Skeletal muscle cell (primary cell): Measurements from ENCODE around the gene CISD3.

Experiments used
- DNase-seq: peaks from one replicate; pipeline ENCODE4 v3.0.0-alpha.2; 2010; ENCODE audit warnings: low read depth
- H3K4me3 ChIP-seq: 2 replicates; pipeline ENCODE4 v1.5.1; 2011; ENCODE audit warnings: low read depth, mild to moderate bottlenecking, control low read depth, low read length, moderate library complexity

CISD3 gene

DNA sequence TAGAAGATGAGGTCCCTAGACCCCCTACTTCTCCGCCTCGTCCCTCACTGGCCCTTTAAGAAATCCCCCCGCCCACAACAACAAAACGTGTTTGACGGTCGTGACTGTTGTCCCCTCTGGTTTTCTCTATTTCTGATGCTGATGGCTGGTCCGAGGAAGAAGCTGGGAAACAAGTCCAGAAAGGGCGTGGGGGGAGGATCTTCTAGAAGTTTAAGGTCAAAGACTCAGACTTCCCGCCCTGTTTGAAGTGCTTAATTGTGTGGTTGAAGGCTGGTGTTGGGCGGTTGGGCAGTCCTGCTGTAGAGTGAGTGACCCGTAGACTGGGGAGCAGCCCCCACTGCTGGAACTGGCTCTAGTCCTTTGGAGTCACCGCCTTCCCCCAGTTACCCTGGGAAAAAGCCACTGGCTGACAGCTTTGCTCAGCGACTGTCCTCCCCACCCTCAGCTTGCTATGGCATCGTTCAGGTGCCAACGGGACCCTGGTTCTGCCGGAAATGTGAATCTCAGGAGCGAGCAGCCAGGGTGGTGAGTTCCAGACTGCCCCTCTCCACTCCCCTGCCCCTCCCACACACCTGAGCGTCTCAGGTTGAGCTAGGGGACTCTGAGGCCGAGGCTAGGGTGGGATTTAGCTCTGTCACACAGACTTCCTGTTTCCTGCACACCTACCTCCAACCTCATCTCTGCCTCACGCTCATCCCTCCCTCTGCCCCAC lies 23.5 kb upstream of the CISD3 start:
- no peak for DNase-seq
- H3K4me3 ChIP-seq, result peak overlapping the region; percentile 90

DNA sequence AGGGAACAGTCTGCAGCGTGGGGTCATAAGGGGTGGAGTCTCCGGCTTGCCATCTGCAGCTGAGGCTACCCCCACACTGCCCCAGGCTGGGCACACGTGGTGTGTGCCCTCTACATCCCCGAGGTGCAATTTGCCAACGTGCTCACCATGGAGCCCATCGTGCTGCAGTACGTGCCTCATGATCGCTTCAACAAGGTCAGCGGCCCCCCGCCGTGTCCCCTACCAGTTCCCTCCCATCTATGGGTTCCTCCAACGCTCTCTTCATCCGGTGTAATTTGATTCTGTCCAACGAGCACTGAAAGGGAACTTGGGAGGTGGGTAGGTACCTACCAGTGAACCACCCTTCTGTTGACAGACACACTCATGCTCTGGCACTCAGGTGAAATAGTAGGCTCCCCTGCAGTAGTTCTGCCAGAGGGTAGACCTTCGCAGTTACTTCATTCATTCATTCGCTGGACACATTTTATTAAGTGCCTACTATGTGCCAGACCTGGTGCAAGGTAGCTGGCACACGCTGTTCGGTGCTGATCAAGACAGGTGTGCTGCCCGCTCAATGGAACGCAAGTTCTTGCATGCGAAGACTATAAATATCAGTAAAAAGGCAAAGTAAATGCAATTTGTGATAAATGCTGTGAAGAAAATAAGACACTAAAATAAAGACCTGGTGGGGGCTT lies 22.3 kb upstream of the CISD3 start:
- H3K4me3 ChIP-seq, result no peak overlapping the region
- DNase-seq, result no peak

DNA sequence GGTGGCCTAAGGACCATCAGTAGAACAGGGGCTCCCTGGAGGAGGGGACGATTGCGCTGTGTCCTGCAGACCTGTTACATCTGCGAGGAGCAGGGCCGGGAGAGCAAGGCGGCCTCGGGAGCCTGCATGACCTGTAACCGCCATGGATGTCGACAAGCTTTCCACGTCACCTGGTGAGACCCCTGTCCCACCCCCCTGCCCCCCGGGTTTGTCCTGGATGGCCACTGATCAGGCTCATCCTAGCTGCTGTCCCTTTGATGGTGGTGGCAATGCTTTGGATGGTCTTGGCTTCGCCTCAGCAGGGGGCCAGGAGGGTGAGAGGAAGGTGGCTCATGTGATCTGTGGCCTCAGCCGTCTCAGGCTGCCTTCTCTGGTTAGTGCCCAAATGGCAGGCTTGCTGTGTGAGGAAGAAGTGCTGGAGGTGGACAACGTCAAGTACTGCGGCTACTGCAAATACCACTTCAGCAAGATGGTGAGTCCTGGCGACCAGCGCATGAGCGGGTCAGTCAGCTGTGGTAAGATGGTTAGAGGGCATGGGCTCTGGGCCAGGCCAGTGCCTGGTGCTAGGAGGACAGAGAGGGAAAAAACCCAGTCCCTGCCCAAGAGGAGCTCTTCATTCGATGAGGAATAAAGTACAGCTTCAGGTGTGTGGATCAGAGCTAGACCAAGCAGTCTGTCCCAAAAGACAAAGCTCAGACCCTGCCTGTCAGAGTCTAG lies 20.9 kb upstream of the CISD3 start:
- DNase-seq, result no peak

DNA sequence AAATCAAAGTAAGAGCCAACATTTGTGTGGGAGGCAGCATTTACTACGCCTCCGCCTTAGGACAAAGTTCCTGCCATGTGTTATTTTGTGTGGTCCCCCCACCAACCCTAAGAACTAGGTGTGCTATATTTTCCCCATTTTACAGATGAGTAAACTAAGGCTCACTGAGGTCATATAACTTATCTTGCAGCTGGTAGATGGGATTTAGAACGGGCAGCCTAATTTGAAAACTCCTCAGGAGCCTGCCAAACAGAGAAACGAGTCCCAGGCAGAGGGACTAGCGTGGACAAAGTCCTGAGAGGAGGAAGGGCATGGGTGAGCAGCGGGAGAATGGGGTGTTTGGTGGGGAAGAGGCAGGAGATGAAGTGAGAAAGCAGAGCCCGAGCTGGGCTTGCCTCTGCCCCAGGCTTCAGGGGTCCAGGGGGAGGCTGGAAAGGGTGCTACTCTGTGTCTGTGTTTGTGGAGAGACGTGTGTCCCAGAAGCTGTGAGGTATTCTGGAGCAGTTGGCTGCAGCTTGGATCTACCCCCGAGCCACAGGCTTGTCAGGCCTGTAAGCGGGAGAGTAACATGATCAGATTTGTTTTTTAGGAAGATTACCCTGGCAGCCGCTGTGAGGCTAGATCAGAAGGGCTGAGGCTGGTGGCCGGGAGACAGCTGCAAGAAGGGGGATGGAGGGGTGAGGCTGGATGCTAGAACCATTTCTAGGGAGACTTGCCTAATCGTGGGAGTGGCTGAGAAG lies 20.1 kb upstream of the CISD3 start:
- H3K4me3 ChIP-seq, result no peak overlapping the region
- no peak for DNase-seq

More for the DNA sequence above, 20.9 kb upstream of the CISD3 start:
- no peak overlapping the region for H3K4me3 ChIP-seq

DNA sequence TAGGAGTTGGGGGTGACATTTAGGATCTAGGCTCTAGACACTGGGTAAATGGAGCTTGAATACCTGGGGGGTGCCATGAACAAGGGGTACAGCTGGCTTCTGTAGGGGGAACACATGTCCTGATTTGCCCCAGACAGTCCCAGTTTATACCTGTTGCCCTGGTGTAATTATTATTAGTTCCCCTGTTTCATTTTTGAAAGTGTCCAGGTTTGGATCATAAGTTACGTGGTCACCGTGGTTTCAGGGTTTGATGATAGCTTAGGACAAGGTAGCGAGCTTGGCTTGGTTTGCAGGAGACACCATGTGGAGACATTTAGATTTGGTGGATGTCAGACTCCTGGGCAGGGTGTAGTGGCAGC lies 19.6 kb upstream of the CISD3 start:
- no peak overlapping the region for H3K4me3 ChIP-seq

DNA sequence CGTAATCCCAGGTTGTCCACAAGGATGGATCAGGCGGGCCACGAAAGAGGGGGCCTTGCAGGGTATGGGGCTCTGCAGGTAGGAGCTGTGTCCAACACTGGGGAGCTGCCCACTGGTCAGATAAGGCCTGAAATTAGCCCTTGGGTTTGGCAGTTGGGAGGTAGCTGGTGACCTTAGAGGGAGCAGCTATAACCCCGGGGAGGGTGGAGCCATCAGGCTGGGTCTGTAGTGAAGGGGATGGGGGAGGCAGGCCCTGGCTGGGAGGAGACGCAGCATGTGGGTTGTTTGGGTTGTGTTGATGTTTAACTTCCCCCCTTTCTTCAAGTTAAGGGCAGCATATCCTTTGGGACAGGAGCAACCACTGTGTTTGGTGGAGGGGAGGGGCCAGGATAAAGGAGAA lies 19.2 kb upstream of the CISD3 start:
- H3K4me3 ChIP-seq, result no peak overlapping the region

More for the DNA sequence above, 19.6 kb upstream of the CISD3 start:
- DNase-seq, result no peak

DNA sequence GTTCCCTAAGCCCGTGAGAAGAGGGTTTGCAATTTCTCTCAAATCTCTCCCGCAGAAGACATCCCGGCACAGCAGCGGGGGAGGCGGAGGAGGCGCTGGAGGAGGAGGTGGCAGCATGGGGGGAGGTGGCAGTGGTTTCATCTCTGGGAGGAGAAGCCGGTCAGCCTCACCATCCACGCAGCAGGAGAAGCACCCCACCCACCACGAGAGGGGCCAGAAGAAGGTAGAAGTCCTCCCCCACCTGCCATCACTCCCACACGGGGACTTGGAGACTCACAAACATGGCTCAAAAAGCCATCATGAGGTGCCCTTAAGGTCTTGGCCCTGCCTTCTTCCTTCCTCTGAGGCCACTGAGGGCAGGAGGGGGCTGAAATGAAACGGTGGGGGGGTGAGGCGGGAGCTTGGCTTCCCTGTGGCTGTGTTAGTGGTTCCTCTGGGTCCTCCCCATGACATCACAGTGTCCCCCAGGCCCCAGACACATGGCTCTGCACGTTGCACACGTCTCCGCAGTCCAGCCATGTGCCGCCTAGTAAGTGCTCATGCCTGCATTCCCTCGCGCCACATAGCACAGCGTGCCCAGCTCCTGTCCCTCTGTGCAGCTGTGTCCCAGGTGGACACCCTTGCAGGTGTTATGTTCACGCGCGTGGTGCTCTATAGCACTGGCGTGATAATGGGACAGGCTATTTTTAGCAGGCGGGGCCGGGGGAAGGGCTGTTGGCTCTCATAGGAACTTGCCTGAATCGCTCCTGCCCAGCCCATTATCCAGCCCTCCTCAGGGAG lies 18.2 kb upstream of the CISD3 start:
- no peak overlapping the region for H3K4me3 ChIP-seq
- DNase-seq, result no peak

More for the DNA sequence above, 19.2 kb upstream of the CISD3 start:
- DNase-seq, result no peak

DNA sequence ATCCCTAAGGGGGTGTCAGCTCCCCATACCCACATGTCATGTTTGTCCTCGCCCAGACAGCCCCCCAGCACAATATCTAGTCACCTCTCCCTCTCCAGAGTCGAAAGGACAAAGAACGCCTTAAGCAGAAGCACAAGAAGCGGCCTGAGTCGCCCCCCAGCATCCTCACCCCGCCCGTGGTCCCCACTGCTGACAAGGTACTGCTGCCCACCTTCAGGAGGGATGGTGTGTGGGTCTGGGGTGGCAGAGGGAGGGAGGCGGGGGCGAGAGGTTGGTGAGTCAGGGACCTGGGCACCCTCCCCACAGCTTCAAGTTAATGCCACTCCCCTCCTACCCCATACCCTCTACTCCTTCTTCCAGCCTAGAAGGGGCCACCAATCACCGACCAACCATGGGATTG lies 17.5 kb upstream of the CISD3 start:
- H3K4me3 ChIP-seq, result no peak overlapping the region
- DNase-seq, result no peak

DNA sequence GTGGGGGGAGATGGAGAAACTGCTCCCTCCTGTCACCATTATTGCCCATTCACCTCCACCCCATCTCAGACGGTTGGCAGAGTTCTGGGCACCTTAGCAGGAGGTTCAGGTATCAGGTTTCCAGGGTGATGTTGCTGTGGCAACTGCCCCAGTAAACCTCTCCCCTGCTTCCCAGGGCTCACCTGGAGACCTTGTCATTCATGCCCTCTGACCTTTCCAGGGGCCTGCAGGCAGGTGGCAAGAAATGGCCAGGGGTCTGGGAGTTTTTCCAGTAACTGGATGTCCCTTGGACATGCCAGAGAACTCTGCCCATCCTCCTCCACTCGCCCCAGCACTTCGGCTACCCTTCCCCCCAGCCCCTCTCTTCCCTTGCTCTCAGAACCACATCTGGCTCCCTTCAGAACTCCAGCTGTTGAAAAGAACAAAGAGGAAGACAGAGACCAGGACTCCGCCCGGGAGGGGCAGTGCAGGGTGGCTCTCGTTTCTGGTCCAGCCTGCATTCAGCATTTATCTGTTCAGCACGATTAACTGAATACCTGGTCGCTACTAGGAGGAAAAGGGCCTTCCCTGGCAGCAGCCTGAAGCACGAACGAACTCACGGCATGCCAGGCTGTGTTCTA lies 16.6 kb upstream of the CISD3 start:
- H3K4me3 ChIP-seq, result no peak overlapping the region
- no peak for DNase-seq

DNA sequence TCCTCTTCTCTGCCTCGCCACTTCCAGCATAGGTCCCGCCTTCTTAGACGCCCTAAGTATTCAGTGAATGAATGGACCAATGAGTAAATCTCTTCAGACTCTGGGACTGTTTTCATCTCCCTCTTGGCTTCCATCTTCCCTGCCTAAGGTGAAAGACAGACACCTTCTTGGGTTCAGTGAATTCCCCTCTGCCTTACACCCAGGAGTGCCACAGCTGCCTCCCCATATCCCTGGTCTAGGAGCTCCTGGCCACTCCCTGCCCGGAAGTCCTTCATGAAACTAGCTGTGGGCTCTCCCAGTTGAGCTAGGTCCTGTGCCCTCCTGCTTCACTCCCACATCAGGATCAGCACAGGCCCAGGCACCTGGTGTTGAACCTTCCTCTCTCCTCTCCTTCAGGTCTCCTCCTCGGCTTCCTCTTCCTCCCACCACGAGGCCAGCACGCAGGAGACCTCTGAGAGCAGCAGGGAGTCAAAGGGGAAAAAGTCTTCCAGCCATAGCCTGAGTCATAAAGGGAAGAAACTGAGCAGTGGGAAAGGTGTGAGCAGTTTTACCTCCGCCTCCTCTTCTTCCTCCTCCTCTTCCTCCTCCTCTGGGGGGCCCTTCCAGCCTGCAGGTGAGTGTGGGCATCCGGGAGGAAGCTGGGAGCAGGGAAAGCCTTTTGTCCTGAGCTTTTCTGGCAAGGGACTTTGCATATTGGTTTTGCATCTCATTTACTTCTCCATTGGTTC lies 14.8 kb upstream of the CISD3 start:
- DNase-seq, result no peak
- no peak overlapping the region for H3K4me3 ChIP-seq

DNA sequence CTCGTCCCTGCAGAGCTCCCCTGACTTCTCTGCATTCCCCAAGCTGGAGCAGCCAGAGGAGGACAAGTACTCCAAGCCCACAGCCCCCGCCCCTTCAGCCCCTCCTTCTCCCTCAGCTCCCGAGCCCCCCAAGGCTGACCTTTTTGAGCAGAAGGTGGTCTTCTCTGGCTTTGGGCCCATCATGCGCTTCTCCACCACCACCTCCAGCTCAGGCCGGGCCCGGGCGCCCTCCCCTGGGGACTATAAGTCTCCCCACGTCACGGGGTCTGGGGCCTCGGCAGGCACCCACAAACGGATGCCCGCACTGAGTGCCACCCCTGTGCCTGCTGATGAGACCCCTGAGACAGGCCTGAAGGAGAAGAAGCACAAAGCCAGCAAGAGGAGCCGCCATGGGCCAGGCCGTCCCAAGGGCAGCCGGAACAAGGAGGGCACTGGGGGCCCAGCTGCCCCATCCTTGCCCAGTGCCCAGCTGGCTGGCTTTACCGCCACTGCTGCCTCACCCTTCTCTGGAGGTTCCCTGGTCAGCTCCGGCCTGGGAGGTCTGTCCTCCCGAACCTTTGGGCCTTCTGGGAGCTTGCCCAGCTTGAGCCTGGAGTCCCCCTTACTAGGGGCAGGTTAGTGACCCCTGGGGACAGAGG lies 13.7 kb upstream of the CISD3 start:
- DNase-seq, result no peak
- no peak overlapping the region for H3K4me3 ChIP-seq

DNA sequence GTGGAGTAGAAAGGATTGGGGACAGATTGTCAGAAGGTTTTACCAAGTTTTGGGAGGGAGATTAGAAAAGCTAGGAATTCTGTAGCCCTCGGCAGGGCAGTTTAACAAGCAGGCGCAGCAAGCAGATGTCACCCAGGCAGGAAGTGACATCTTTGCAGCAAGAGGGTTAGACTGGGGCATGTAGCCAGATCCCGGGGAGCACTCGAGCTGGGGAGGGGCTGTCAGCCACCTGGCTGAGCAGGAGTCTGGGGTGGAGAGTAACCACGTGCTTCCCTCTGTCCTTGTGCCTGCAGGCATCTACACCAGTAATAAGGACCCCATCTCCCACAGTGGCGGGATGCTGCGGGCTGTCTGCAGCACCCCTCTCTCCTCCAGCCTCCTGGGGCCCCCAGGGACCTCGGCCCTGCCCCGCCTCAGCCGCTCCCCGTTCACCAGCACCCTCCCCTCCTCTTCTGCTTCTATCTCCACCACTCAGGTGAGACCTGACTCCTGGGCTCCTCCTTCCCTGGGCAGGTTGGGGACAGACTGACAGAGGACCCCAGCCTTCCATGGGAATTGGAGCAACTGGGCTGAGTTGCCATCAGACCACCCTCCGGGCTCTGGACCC lies 12.9 kb upstream of the CISD3 start:
- no peak overlapping the region for H3K4me3 ChIP-seq

DNA sequence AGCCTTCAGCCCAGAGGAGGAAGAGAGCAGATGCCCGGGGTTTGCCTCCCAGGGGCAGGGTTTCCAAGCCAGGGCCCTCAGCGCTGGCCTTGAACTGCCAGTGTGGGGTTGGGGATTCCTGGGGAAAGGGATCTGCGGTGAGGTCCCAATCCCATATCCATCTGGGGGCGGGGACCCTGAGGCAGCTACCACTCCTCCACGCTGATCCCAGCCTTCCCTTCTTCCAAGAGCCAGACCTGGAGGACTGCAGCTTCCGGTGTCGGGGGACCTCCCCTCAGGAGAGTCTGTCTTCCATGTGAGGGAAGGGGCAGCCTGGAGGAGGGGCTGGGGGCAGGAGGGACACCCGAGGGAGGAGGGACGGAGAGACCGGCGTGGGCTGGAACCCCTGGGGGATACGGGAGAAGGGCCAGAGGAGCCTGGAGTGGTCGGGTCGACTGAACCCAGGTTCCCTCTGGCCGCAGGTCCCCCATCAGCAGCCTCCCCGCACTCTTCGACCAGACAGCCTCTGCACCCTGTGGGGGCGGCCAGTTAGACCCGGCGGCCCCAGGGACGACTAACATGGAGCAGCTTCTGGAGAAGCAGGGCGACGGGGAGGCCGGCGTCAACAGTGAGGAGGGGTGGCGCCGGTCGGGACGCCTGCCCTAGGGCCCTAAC lies 10.7 kb upstream of the CISD3 start:
- H3K4me3 ChIP-seq, result no peak overlapping the region
- no peak for DNase-seq

More for the DNA sequence above, 12.9 kb upstream of the CISD3 start:
- no peak for DNase-seq

DNA sequence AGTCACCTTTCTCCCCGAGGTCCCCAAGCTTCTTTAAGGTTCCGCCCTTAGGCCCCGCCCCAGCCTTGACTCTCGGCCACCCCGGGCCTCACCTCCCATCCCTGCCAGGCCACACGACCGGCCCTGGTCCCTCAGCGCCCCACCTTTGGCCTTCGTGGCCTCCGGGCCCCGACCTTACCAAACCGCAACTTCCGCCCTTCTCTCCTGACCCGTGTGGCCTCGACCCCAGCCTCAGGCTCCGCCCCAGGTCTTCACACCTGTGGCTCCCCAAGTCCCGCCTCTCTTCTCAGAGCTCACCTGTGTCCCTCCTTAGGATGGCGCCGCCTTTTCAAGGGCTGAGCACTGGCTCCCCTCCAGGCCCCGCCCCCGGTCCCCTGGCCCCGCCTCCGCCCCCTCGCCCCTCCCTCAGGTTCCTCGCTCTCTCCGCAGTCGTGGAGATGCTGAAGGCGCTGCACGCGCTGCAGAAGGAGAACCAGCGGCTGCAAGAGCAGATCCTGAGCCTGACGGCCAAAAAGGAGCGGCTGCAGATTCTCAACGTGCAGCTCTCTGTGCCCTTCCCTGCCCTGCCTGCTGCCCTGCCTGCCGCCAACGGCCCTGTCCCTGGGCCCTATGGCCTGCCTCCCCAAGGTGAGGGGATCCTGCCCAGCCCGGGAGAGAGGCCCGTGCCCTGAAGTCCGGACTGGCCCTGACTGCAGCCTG lies 10.0 kb upstream of the CISD3 start:
- DNase-seq, result no peak
- H3K4me3 ChIP-seq, result no peak overlapping the region

DNA sequence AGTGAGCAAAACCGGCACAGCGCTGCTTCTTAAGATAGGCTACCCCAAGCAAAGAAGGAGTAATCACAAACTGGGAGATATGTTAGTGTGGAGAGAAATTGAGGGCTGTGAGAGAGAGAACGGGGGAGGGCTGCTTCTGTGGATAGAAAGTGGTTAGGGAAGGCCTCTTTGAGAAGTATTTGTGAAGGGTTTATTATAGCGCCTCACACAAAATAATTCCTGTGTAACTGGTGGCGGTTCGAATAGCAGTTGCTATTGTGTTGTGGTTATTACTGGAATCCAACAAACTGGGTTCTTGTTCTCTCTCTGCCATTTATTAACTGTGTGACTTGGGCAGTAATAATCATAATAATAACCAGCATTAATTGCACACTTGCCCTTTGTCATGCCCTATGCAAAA lies 9.2 kb upstream of the CISD3 start:
- H3K4me3 ChIP-seq, result no peak overlapping the region
- DNase-seq, result no peak

DNA sequence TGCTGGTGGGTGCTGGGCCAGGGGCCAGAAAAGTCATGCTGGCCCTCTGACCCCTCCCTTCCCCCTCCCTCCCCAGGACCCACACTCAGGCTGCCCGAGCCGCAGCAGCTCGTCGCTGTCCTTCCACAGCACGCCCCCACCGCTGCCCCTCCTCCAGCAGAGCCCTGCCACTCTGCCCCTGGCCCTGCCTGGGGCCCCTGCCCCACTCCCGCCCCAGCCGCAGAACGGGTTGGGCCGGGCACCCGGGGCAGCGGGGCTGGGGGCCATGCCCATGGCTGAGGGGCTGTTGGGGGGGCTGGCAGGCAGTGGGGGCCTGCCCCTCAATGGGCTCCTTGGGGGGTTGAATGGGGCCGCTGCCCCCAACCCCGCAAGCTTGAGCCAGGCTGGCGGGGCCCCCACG lies 8.3 kb upstream of the CISD3 start:
- no peak overlapping the region for H3K4me3 ChIP-seq
- no peak for DNase-seq
